ENCODE data around the gene NAV2.
A peak's percentile ranks its signal among the peaks of the same experiment; 100 is the strongest.

NAV2 gene

DNA sequence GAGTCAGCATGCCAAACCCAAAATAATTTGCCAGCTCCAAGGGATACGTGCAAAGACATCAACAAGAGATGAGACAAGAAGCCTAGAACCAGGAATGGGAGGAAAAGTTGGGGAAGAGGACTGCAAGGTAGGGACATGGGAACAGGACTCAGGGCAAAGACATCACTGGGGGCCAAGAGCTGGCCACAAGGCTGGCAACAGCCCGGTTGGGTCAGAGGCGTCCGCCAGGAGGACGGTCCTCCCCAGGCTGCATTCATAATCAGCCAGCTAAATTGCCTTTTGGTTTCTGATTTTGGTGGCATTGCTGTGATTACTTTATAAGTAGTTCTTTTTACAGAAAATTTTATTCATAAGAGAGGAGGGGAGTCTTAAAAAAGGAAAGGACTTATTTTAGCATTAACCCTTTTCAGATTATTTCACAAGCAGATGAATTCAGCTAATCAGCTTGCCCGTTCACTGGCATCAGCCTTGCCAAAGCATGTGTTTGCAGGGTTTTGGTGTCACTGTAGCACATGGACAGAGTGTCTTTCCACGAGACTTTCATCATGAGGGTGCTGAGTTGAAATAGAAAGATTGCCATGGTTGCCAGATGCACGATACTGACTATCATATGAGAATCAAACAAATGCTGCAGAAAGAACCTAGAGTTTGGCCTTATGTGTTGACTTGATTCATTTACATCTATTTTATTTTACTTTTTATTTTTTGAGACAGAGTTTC, 23.2 kb upstream of the NAV2 start:
- no peak for DNase-seq

DNA sequence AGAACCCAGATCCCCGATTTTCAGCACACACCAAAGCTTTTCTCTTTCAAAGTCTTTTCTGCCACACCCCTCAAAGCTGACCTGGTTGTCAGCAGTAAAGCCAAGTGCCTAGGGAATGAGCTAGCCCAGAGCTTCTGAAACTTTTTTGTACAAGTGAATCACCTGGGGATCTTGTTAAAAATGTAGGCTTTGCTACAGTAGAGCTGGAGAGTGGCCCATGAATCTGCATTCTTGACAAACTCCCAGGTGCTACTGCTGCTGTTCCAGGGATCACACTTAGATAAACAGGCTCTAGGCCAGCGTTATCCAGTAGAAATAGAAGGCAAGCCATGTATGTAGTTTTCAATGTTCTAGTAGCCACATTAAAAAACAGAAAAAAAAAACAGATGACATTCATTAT, 21.8 kb upstream of the NAV2 start:
- DNase-seq: no peak

DNA sequence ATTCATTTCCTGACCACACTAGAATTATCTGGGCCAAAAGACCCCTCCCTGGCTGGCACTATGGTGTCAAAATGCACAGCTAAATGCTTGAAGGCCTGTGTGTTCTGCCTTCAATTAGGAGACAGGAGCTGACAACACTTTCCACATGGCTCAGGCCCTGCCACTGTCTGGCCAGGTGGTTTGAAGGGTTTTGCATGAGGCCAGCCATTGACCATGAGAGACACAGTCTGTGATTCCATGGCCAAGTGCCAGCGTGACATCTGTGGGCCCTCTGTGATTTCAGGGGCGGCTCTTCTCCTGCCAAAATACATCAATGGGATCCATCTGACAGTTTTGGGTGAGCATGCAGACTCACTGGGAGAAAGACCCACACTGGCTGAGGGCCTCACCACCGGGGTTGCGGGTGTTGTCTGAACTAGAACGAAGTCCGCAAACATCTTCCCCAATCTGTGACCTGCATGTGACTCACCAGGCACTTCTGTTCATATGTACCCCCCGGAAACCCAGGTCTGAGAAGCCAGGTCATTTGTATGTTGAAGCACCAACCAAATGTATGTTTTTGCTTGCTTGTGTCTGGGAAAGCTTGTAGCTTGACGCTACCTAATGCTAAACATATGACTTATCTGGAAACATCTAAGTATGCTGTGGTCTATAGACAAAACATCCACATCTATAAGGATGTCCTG, 20.7 kb upstream of the NAV2 start:
- no peak for DNase-seq

DNA sequence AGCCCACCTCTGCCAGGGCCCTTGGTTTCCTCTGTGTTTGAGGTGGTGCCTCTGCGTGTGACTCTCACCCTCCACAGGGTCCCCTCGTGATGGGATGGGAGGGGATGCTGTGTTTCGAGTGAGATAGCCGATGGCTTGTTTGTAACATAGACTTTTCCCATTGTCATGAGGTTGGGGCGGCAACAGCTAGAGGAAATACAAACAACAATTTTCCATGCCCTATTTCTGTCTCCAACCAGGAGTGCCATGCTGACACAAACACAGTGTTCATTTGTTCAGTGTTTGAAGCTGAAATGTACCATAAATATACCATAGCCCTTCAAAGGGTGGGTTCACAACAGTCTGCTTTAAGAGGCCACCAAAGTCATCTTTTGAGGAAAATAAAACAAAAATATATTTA, 19.5 kb upstream of the NAV2 start:
- no peak for DNase-seq

DNA sequence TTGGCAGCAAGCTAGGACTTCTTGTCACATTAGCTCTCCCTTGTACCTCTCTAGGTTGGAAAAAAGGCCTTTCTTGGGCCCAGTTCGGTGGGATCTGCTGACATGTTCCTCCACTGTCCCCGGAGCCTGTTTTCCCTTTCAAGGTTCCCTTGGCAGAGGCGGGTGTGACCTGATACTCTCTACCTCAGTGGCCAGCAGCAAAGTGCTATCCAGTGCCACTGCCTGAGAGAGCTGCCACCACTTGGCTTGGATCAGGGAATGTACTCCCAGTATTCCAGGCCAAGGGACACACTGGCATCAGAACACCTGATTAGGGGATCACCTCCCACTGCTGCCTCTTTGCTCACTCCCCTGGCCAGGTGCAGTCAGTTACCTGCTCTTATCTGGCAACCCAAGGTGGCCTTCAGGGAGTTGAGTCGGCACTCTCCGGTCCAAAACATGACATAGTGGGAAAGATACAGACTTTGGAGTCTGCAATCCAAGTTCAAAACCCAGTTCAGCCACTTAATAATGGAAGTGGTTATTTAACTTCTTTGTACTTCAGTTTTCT, 17.8 kb upstream of the NAV2 start:
- no peak for DNase-seq

DNA sequence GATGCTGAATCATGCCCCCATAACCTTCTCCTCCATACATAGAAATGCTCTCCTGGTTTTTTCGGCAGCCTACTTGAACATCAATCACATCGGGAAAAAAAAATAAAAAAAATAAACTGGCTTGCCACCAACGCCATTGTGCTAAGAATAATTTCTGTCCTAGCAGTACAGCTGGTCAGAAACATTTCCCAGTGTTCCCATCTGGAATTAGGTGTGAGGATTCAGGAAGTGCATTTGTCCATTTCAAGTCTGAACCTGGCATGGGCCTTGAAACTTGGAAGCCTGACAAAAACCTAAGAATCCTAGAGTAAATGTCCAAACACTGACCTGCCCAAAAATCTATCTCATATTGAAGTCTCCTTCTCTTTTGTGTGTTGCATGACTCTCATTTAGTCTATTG, 16.6 kb upstream of the NAV2 start:
- DNase-seq: no peak

DNA sequence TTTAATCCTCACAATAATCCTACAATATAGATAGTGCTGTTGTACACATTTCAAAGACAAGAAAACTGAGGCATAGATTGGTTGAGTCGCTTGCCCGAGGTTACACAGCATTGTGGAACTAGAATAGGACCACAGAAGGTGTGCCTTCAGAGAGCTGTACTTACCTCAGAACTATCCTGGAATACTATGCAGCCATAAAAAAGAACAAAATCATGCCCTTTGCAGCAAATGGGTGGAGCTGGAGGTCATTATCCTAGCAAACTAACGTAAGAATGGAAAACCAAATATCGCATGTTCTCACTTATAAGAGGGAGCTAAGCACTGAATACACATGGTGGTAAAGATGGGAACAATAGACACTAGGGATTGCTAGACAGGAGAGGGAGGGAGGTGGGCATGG, 15.7 kb upstream of the NAV2 start:
- DNase-seq: no peak

DNA sequence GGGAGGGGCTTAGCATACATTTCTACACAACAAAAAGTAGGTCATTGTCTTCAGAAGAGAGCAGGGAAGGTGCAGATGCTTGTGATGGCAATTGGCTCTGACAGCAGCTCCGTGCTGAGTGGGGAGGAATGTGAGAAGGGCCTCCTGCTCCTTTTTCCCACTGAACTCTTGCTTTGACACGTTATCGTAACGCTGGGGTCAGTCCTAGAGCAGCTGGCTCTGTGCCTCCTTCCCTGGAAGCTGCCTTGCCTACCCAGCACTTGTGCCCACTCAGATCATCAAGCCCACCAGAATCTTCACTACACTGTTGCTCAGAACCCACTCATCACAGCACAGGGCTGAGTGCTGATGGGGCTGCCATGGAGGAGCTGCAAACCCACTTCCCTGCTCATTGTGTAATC, 14.9 kb upstream of the NAV2 start:
- no peak for DNase-seq

DNA sequence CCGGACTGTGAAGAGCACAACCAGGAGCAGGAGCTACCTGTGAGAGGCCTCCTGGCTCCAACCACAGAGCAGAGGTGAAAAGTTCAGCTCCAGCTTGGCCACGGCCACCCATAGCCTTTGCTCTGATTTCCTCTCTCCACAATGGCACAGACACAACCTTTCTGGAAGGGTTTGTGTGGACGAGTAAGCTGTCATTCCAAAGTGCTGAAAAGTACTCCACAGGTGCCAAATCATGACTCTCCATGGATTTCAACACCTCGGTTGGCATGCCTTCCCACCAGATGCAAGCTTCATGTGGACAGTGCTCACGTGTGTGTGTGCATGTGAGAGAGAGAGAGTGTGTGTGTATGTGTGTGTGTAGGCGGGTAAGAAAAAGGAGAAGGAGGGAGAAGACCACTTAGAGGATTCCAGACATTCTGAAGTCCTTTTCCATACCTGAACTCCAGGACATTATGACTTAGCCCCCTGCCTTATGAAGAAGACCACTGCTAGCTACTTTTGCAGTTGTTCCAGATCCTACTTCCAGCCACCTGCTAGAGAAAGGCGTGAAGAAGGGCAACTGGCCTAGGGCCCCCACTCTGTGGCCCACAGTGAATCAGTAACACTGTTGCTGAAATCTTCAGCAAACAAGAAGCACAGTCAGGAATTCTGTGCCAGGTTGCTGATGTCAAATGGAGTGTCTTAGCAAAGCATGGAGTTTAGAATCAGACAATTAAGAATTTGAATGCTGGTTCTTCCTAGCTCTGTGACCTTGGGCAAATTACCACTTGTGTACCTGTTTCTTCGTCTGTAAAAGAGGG, 13.9 kb upstream of the NAV2 start:
- no peak for DNase-seq

DNA sequence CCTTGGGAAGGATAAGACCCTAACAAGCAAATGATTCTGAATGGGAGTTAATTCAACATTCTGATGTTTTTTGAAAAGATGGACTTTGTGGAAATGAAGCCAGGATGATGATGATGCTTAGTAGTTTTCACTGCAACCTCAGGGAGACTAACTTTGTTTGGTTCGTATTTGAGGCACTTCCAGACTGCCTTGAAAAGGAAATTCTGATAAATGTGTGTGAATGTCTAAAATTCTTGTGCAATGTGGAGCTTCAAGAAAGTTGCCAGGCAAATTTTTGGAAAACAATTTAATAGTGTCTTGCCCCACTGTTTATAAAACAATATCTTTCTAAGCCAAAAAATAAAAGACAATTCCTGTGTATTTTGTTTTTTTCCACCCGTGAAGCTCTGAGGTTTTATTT, 11.2 kb upstream of the NAV2 start:
- DNase-seq: no peak

DNA sequence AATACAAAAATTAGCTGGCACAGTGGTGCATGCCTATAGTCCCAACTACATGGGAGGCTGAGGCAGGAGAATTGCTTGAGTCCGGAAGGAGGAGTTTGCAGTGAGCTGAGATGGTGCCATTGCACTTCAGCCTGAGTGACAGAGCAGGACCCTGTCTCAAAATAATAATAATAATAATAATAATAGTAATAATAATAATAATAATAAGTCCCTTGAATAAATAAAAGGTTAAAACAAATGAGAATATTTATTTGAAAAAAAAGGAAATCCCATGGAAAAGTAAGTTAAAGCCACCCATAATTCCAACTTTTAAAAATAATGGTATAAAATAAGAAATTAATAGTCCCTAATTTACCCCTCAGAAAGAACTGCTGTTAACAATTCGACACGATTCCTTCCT, 10.0 kb upstream of the NAV2 start:
- DNase-seq: no peak

DNA sequence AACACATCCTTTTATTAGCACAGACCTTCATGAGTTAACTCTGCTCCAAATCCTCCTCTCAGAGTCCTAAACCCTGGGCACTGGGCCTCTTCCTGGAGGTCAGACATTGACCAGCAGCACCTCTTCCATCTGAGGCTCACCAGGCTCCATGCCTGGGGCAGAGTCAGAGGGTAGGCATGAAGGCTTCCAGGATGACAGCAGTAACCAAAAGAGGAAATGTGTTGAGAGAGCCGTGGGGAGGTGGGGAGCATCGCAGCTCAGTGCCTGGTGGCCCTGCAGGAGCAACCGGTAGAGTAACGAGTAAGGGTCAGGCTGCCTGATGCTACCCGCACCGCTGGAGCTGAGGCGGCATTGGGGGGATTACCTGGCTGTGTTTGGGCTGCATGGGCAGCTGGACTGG, 9.4 kb upstream of the NAV2 start:
- DNase-seq: no peak

DNA sequence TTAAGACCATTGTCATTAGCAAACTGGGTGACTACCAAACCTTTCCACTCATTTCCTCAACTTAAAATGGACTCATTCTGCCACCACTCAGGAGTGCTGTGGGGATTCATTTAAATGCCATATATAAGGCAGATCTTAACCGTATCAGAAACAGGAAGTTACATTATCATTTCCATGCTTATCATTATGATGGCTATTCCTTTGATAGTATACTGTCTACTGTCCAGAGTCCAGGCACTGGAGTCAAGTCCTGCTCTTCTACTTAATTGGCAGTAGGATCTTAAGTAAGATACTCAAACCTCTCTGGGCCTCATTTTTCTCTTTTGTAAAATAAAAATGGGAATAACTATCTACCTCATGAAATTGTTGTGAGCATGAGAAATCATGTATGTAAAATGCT, 8.4 kb upstream of the NAV2 start:
- DNase-seq: no peak

DNA sequence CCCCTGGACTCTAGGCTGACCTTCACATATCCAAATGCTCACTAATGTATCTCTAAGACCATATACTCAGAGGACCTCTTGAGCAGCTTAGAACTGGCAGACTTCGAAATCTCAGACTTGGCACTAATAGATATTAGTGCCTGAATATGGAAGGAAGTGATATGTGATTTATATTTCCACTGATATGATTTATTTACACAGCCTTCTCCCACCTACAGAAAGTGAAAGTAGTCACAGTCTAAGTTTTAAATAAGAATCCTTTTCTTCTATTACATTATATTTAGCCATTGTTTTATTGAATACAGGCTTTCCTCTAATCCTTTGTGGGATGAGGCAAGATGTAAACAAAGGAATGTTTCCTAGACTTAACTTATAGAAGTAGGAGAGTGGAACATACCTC, 6.7 kb upstream of the NAV2 start:
- DNase-seq: no peak

DNA sequence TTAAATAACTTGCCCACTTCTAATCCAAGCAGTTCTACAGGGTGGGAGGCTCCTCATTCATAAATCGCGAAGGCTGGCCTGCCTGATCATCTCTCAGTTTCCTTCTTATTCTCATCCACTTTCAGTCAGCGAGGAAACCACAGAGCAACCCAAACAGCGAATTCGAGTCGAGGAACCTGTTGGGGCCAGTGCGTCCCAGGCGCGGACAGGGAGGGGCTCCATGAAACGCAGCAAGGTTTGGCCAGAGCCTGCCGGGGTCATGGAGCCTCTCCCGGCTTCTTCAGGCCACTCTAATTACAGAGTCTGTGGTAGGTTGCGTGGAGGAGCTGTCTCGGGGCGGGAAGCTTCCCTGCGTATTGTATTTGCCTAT, 741 bp upstream of the NAV2 start:
- no peak for DNase-seq

DNA sequence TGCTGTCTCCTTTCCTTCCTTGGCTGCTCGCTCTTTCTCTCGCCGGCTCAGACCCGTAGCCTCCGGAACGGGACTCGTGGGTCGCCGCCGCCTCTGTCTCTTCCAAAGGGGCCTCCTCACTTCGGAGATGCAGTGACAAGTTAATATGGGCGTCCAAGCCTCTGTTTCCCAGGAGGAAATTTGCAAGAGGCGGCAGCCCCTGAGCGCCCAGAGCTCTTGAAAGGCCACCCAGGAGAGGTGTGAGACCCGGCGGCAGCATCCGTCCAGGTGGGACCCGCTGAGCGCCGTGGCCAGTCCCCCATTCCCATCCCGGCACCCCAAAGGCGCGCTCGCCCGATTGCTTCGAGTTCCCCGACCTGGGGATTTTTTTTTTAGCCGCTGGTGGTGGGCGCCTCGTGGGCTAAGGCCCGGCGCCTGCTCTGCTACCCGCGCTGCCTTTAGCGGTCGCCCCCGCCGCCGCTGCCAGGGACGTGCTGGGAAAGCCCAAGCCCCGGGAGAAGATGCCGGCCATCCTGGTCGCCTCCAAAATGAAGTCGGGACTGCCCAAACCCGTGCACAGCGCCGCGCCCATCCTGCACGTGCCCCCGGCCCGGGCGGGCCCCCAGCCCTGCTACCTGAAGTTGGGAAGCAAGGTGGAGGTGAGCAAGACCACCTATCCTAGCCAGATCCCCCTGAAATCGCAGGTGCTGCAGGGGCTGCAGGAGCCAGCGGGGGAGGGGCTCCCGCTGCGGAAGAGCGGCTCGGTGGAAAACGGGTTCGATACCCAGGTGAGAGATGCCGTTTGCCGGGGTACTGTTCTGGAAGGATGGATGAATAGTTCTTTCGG, 772 bp downstream of the NAV2 start:
- peak in 1 of 2 donors; percentile 8 for DNase-seq

DNA sequence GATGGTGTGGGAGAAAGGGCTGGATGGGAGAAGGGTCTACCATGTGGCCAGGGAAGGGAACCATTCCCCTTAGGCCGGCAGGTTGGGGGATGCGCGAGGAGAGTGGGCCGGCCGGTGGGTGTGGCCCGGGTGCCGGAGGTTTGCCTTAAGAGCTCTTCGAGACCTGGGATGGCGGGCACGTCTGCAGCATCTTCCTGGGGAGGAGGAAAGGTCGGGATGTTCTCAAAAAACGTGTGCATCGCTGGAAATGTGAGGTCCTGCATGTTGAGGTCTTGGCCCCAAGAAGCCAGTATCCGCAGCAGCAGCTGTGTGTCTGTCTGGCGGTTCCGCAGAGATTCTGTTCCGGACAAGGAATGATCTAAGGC, 1.4 kb downstream of the NAV2 start:
- no peak for DNase-seq

DNA sequence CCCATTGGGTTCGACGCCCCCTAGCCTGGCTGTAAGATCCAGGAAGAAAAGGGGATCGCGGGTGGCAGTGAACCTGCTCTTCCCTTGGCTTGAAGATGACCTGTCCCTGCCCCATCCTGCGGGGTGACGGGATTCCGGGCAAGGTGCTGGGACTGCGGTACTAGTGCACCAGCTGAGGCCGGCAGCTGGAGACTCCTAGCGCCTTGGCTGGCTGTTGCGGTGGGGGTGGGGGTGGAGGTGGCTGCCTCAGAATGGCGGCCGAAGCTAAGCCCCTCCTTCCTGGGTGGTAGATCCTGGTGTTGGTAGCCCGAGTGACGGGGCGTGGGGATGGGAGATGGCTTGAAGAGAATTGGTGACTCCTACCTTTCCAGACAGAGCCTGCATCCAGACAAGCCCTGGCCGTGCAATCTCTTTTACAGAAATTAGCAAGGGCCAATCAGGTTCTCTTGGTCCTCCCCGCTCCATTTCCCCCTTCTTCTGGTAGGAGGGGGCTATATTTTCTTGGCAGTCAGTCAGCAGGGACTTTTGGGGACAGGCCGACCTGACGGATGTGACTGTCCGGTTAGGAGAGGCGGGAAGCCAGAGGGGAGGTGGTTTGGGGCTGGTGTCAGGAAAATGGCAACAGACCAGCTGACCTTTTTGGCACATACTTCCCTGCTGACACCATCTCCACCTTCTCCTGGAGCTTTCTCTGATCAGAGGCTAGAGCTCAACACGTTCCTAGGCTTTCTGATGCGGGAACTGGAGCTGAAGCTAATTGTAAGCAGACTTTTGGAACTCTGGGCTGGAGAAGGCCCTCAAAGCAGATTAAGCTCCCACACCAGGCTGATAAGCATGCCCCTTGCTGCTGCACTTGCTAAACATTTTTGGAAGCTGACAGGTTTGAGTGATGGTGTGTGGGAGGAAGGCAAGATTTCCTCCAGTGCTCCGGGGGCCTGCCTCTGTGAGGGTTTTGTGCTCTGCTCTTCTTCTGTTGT, 2.0 kb downstream of the NAV2 start:
- no peak for DNase-seq

DNA sequence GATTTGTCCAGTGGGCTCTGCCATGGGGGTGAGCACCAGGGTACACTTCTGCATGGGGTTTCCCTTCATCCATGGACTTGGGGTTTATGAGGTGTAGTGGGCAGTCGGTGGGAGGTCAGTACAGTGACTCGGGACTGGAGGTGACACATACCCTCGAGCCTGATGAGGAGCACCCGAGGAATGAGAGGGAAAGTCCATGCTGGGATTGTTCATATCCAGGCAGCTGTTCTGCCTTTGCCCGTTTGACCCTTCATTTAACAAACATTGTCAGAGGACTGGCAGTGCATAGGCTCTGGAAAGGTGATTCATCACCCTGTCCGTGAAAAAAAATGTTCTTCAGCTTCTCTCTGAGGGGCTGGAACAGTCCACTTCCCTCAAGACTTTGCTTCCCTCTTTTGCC, 2.7 kb downstream of the NAV2 start:
- no peak for DNase-seq

DNA sequence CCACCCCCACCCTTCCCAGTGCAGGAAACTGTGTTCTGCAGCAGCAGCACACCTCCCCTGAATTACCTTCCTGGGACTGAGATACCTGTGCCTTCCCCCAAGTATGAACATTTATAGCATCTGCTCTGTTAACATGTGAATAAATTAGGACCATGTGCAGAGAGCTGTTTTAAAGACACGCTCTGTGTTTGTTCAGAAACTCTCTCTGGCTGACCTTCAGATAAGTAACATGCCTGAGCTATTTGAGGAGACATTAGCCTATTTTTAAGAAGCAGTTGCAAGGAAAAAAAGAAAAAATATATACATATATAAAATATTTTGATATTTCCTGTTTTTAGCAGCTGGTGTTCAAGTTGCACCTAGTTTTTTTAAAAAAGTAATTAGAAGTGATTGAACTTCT, 5.4 kb downstream of the NAV2 start:
- no peak for DNase-seq

DNA sequence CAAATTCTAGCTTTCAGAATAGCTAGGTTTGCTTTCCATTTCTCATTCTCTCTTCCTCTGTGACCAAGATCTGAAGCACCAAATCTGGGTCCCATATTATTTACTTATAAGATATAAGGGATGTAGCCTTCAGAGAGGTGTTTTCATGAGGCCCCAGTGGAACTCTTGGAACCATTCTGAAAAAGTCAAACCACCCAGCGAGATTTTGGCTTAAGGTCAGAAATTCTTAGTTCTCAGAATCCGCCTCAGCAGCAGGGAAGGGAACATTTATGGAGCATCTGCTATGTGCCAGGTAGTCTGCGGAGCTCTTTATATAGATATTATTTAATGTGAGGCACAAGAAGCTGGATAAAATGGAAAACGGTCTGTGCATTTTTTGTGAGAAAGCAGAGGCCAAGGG, 6.3 kb downstream of the NAV2 start:
- no peak for DNase-seq

DNA sequence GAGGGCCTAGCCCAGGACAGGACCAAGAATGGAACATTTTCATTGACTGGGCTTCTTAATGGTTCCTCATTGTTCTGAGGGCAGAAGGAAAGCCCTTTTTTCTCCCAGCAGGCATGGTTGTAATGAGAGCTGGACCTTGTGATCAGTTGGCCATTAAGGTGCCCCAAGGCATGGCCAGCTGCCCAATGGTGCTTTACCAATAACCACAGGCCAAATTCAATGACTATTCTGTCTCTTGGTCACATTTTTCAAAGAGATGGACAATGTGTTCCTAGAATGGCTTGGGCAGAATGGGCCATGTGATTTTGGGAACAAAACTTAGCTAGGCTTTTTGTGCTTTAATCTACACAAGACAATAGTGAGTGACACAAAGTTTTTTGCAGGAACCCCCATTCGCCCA, 7.3 kb downstream of the NAV2 start:
- no peak for DNase-seq
